HL-60 (cell line): ENCODE results near the gene KHDC3L.

Source experiments
- POLR2AphosphoS5 ChIP-seq: IDR thresholded peaks from 2 replicates; pipeline ENCODE4 v1.6.1; 2012; ENCODE audit warnings: low read depth
- TF ChIP-seq, protein P1 (sequence below): IDR thresholded peaks from 2 replicates; pipeline ENCODE4 v1.6.1; 2012; ENCODE audit warnings: low read depth; ENCODE audit not compliant: insufficient replicate concordance
- TF ChIP-seq, protein P2 (sequence below): IDR thresholded peaks from one replicate; pipeline ENCODE4 v1.5.1; 2011; ENCODE audit warnings: low read length, control low read depth, inconsistent platforms; ENCODE audit not compliant: insufficient read depth

DNA sequence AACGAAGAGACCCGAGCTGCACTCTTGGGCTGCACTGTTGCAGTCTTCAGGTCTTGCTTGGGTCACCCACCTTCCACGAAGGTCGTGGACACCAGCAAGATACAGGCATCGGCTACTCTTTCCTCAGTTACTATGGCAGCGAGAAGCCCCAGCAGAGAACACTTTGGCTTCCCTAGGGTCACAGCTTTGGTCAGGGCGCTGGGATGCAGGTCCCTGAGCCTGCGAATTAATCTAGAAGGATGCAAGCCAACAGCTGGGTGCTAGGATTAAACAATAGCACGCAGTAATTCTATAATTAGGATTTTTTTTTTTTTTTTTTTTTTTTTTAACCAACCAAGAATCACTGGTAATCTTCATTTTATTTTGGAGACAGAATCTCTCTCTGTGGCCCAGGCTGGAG lies 2.1 kb downstream of the KHDC3L start:
- TF ChIP-seq POLR2AphosphoS5 = no peak
- TF ChIP-seq, protein P1, sequence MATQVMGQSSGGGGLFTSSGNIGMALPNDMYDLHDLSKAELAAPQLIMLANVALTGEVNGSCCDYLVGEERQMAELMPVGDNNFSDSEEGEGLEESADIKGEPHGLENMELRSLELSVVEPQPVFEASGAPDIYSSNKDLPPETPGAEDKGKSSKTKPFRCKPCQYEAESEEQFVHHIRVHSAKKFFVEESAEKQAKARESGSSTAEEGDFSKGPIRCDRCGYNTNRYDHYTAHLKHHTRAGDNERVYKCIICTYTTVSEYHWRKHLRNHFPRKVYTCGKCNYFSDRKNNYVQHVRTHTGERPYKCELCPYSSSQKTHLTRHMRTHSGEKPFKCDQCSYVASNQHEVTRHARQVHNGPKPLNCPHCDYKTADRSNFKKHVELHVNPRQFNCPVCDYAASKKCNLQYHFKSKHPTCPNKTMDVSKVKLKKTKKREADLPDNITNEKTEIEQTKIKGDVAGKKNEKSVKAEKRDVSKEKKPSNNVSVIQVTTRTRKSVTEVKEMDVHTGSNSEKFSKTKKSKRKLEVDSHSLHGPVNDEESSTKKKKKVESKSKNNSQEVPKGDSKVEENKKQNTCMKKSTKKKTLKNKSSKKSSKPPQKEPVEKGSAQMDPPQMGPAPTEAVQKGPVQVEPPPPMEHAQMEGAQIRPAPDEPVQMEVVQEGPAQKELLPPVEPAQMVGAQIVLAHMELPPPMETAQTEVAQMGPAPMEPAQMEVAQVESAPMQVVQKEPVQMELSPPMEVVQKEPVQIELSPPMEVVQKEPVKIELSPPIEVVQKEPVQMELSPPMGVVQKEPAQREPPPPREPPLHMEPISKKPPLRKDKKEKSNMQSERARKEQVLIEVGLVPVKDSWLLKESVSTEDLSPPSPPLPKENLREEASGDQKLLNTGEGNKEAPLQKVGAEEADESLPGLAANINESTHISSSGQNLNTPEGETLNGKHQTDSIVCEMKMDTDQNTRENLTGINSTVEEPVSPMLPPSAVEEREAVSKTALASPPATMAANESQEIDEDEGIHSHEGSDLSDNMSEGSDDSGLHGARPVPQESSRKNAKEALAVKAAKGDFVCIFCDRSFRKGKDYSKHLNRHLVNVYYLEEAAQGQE = no peak
- TF ChIP-seq, protein P2, sequence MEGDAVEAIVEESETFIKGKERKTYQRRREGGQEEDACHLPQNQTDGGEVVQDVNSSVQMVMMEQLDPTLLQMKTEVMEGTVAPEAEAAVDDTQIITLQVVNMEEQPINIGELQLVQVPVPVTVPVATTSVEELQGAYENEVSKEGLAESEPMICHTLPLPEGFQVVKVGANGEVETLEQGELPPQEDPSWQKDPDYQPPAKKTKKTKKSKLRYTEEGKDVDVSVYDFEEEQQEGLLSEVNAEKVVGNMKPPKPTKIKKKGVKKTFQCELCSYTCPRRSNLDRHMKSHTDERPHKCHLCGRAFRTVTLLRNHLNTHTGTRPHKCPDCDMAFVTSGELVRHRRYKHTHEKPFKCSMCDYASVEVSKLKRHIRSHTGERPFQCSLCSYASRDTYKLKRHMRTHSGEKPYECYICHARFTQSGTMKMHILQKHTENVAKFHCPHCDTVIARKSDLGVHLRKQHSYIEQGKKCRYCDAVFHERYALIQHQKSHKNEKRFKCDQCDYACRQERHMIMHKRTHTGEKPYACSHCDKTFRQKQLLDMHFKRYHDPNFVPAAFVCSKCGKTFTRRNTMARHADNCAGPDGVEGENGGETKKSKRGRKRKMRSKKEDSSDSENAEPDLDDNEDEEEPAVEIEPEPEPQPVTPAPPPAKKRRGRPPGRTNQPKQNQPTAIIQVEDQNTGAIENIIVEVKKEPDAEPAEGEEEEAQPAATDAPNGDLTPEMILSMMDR = no peak
